GM12878 (cell line): Measurements from ENCODE around the gene TMEM198. TPM values are rescaled to one million over a fixed set of nuclear protein-coding genes. Genes with fewer than 3 reads are reported as not detected.

Experiments used
- ATAC-seq: fragments of 200-7000 bp; cut with Tn5 transposase; 3 replicates; pipeline ENCODE4 v1.9.1; 2020; ENCODE audit warnings: mild to moderate bottlenecking, moderate library complexity
- BruUV-seq: library from RNA; stranded (reverse); fragments of 400-500 nt; replicated peaks from 2 replicates; lab custom pipeline; 2021; lab: Mats Ljungman, UMichigan
- CTCF ChIA-PET: fragments of 300-600 bp; sonication (Branson Sonifier 250); formaldehyde crosslinking; extraction: SDS; loops from one replicate; lab custom pipeline; 2021; ENCODE audit warnings: inconsistent platforms; lab: Yijun Ruan, JAX
- POLR2A ChIA-PET: fragments of 350-600 bp; formaldehyde crosslinking; extraction: SDS; loops from one replicate; lab custom pipeline; 2021; ENCODE audit warnings: inconsistent platforms; lab: Charles Lee
- RAD21 ChIA-PET: fragments of 300-600 bp; sonication (Branson Sonifier 250); formaldehyde crosslinking; loops from one replicate; lab custom pipeline; 2023; ENCODE audit warnings: antibody characterized with exemption; ENCODE audit not compliant: unreplicated experiment; lab: Charles Lee
- SMC1A ChIA-PET: fragments of 300-600 bp; sonication (Branson Sonifier 250); formaldehyde crosslinking; loops from one replicate; lab custom pipeline; 2023; ENCODE audit not compliant: unreplicated experiment, uncharacterized antibody; lab: Charles Lee
- DNase-seq: peaks from one replicate; pipeline ENCODE4 v3.0.0-alpha.2; 2011; ENCODE audit warnings: low read depth, low spot score
- FAIRE-seq: peaks from 3 replicates; lab custom pipeline; 2011; peaks lifted over from hg19 to GRCh38; lab: Jason Lieb, UNC
- H2AFZ ChIP-seq: 2 replicates; pipeline ENCODE4 v1.6.0; 2011; ENCODE audit warnings: low read depth, low read length, control low read depth; ENCODE audit not compliant: control insufficient read depth
- H3K27ac ChIP-seq: 2 replicates; pipeline ENCODE4 v1.5.1; 2011; ENCODE audit warnings: control low read depth; ENCODE audit not compliant: control insufficient read depth, insufficient read depth
- H3K27me3 ChIP-seq, 2 experiments: replicated peaks in 1 of 2; 2 replicates each; pipeline versions ENCODE4 v1.6.0 to v1.6.1; 2011; ENCODE audit warnings: low read length in 1 of 2; ENCODE audit not compliant: control insufficient read depth in 2 of 2, insufficient read depth in 2 of 2
- H3K36me3 ChIP-seq, 2 experiments: 2 replicates each; pipeline ENCODE4 v1.5.1; 2011; ENCODE audit warnings: low read length in 1 of 2; ENCODE audit not compliant: control insufficient read depth in 2 of 2, insufficient read depth in 2 of 2
- H3K4me1 ChIP-seq: 2 replicates; pipeline ENCODE4 v1.6.1; 2011; ENCODE audit warnings: mild to moderate bottlenecking, low read length, moderate library complexity, mixed read lengths; ENCODE audit not compliant: control insufficient read depth, insufficient read depth
- H3K4me2 ChIP-seq: 2 replicates; pipeline ENCODE4 v1.6.0; 2011; ENCODE audit warnings: control low read depth; ENCODE audit not compliant: control insufficient read depth, insufficient read depth
- H3K4me3 ChIP-seq: fragments of 200-600 bp; sonication (generic); 2 replicates; pipeline ENCODE4 v1.5.1; 2016
- H3K79me2 ChIP-seq: 2 replicates; pipeline ENCODE4 v1.6.0; 2011; ENCODE audit warnings: low read length; ENCODE audit not compliant: control insufficient read depth, insufficient read depth
- H3K9ac ChIP-seq: 2 replicates; pipeline ENCODE4 v1.8.0; 2011; ENCODE audit warnings: low read length, control low read depth, mixed read lengths; ENCODE audit not compliant: control insufficient read depth, insufficient read depth
- H3K9me3 ChIP-seq: replicated peaks from 3 replicates; pipeline ENCODE4 v1.5.1; 2011; ENCODE audit warnings: mild to moderate bottlenecking, low read length; ENCODE audit not compliant: control insufficient read depth, insufficient read depth
- H4K20me1 ChIP-seq: 2 replicates; pipeline ENCODE4 v1.6.0; 2011; ENCODE audit not compliant: control insufficient read depth, insufficient read depth
- CBFB ChIP-seq: IDR thresholded peaks from 2 replicates; pipeline ENCODE4 v1.6.1; 2016; ENCODE audit warnings: antibody characterized with exemption, low read depth
- CHD2 ChIP-seq: IDR thresholded peaks from 2 replicates; pipeline ENCODE4 v1.6.1; 2011; ENCODE audit warnings: low read depth, low read length, improper control_type of control experiment, borderline replicate concordance
- DPF2 ChIP-seq: fragments of 450-650 bp; IDR thresholded peaks from 2 replicates; pipeline ENCODE4 v1.6.1; 2017; ENCODE audit warnings: mild to moderate bottlenecking
- EGR1 ChIP-seq, 2 experiments: IDR thresholded peaks; 1 replicate in 1 of 2; 2 replicates in 1 of 2; pipeline ENCODE4 v1.6.1; 2011 to 2012; ENCODE audit warnings: low read depth in 2 of 2, low read length in 2 of 2, borderline replicate concordance in 1 of 2, mild to moderate bottlenecking in 1 of 2, moderate library complexity in 1 of 2
- FOS ChIP-seq: IDR thresholded peaks from 3 replicates; pipeline ENCODE4 v1.6.1; 2011; ENCODE audit warnings: borderline replicate concordance; ENCODE audit not compliant: insufficient read length; ENCODE audit errors: extremely low read depth
- GABPA ChIP-seq: IDR thresholded peaks from 2 replicates; pipeline ENCODE4 v1.6.1; 2014; ENCODE audit warnings: antibody characterized with exemption, low read depth, mild to moderate bottlenecking, inconsistent platforms
- MYC ChIP-seq: IDR thresholded peaks from 2 replicates; pipeline ENCODE4 v1.6.1; 2011; ENCODE audit warnings: mild to moderate bottlenecking, low read length, moderate library complexity, inconsistent platforms; ENCODE audit not compliant: insufficient read depth, insufficient replicate concordance, insufficient read length, severe bottlenecking
- NFIC ChIP-seq: IDR thresholded peaks from 2 replicates; pipeline ENCODE4 v1.6.1; 2012; ENCODE audit warnings: low read depth, mild to moderate bottlenecking, inconsistent platforms, low read length, moderate library complexity
- POLR2A ChIP-seq: IDR thresholded peaks from 2 replicates; pipeline ENCODE4 v1.6.1; 2011; ENCODE audit warnings: low read depth, mild to moderate bottlenecking, low read length
- SMARCA5 ChIP-seq: fragments of 450-650 bp; IDR thresholded peaks from 2 replicates; pipeline ENCODE4 v1.6.1; 2017; ENCODE audit warnings: mild to moderate bottlenecking
- YY1 ChIP-seq: IDR thresholded peaks from 2 replicates; pipeline ENCODE4 v1.6.1; 2011; ENCODE audit warnings: low read depth, mild to moderate bottlenecking, low read length
- WGBS: methylation state at CpG from one replicate; pipeline ENCODE4 v1.1.6; 2016; ENCODE audit warnings: low lambda C conversion rate; ENCODE audit not compliant: insufficient replicate concordance, insufficient coverage; ENCODE audit errors: missing lambda C conversion rate; 5-methylcytosine and 5-hydroxymethylcytosine counted together
- in situ Hi-C: fragments of 300-500 bp; cut with MboI; formaldehyde crosslinking; loops from 9 replicates; pipeline ENCODE4 v1.14.3; 2018; ENCODE audit warnings: mixed read lengths
- intact Hi-C: fragments of 100-400 bp; cut with micrococcal nuclease; formaldehyde crosslinking; loops from one replicate; pipeline ENCODE4 v1.14.2; 2022; ENCODE audit not compliant: unreplicated experiment
- polyA plus RNA-seq, 11 experiments: library from polyadenylated mRNA; depleted of rRNA in 4 of 11; unstranded in 6 of 11; stranded (reverse) in 5 of 11; fragments of >200 nt; fragmentation: Nextera tagmentation in 4 of 11; fragmentation: Illumina TruSeq in 1 of 11; extraction: Ambion mirVana in 4 of 11; extraction: Trizol in 1 of 11; gene quantifications; 1 replicate in 1 of 11; 2 replicates in 10 of 11; pipeline versions ENCODE4 v1.2.1 to v1.2.3, GENCODE V29; 2011 to 2016; ENCODE audit warnings: inconsistent platforms in 2 of 11, missing spikeins in 2 of 11, low read depth in 1 of 11
- total RNA-seq, 4 experiments: library from RNA; depleted of rRNA in 3 of 4; stranded (reverse); fragments of >200 nt in 3 of 4; fragmentation: Illumina TruSeq in 1 of 4; extraction: Trizol in 1 of 4; gene quantifications; 2 replicates each; pipeline versions ENCODE4 v1.2.1 to v1.2.3, GENCODE V29; 2013 to 2021
- TF ChIP-seq, protein P1 (sequence below): IDR thresholded peaks from 2 replicates; pipeline ENCODE4 v1.6.1; 2011; ENCODE audit warnings: borderline replicate concordance, low read depth, mild to moderate bottlenecking, moderate library complexity, mixed read lengths, low read length; ENCODE audit not compliant: insufficient read depth; ENCODE audit errors: extremely low read length
- TF ChIP-seq, protein P2 (sequence below): fragments of 450-650 bp; IDR thresholded peaks from 2 replicates; pipeline ENCODE4 v1.6.1; 2017; ENCODE audit warnings: low read depth, mild to moderate bottlenecking, moderate library complexity
- TF ChIP-seq, protein P3 (sequence below): IDR thresholded peaks from 2 replicates; pipeline ENCODE4 v1.6.1; 2011; ENCODE audit warnings: low read depth, mild to moderate bottlenecking, low read length, moderate library complexity, borderline replicate concordance; ENCODE audit errors: extremely low read depth

TMEM198 gene
- total and polyA plus RNA-seq, 10 of the 15 experiments (the other 5 are each of a cell fraction or from before 2014, with no cell fraction given): 0.16 to 1.2 (median 0.65) TPM; not detected in 2

DNA sequence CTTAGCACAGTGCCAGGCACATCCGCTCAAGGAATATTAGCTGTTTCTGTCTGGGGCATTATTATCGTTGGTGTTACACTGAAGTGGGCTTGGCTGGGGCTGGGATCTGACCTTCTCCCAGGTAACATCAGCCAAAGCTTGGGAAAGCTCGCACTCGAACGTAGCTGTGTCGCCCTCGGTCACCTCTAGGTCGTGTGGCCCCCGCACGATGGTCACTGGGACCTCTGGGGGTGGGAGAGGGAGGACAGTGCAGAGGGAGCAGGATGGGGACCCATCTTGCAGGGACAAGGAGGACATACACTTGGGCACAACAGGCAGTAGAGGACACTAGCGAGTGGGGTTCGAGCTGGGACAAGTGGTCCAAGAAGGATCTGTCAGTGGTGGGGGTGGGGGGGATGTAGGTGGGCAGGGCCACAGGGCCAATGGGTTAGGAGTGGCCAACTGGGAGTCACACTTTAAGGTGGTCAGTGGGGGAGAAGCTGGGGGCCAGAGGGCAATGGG is 9.7 kb downstream of the TMEM198 start:
- H3K4me1 ChIP-seq: no peaks in the 10 kb centered on the region; the same call in 1 of the 2 replicates
- H3K36me3 ChIP-seq: no peaks in the 10 kb centered on the region
- no peak overlapping the region for H3K4me2 ChIP-seq
- FAIRE-seq (no peak), DNase-seq (no peak), ATAC-seq (no peak)
- no peak overlapping the region for H3K4me3 ChIP-seq
- no TSS peak for BruUV-seq
- intact Hi-C loops (no loop called here), in situ Hi-C loops (no loop called here)
- TF ChIP-seq, protein P1, sequence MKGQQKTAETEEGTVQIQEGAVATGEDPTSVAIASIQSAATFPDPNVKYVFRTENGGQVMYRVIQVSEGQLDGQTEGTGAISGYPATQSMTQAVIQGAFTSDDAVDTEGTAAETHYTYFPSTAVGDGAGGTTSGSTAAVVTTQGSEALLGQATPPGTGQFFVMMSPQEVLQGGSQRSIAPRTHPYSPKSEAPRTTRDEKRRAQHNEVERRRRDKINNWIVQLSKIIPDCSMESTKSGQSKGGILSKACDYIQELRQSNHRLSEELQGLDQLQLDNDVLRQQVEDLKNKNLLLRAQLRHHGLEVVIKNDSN: no peak
- no peak for TF ChIP-seq DPF2
- TF ChIP-seq POLR2A: no peak
- no peak for TF ChIP-seq NFIC
- no peak for TF ChIP-seq EGR1 (IDR thresholded peaks at IDR 0.05; ENCODE audit: borderline replicate concordance in 1 of 2, low read depth in 2 of 2, low read length in 2 of 2)
- no peak for TF ChIP-seq FOS
- H2AFZ ChIP-seq: no peak overlapping the region
- H3K9me3 ChIP-seq: no peaks in the 10 kb centered on the region; the same call in 2 of the 3 replicates
- H3K27ac ChIP-seq: no peak overlapping the region
- POLR2A ChIA-PET: no interaction called here
- H4K20me1 ChIP-seq: no peaks in the 10 kb centered on the region
- H3K79me2 ChIP-seq: no peaks in the 10 kb centered on the region
- CTCF ChIA-PET: interaction anchor here (1.9 kb wide), 1 partner anchor 13 kb away, joined by 7 read pairs; no protein-coding TSS in a partner anchor
- SMC1A ChIA-PET: no interaction called here
- RAD21 ChIA-PET: no interaction called here
- H3K9ac ChIP-seq: no peak overlapping the region
- 76% methylated on average over 12 of the region's 12 CpGs for WGBS
- peaks cover 3 to 8% of the 10 kb centered on the region in 2 experiments for H3K27me3 ChIP-seq

DNA sequence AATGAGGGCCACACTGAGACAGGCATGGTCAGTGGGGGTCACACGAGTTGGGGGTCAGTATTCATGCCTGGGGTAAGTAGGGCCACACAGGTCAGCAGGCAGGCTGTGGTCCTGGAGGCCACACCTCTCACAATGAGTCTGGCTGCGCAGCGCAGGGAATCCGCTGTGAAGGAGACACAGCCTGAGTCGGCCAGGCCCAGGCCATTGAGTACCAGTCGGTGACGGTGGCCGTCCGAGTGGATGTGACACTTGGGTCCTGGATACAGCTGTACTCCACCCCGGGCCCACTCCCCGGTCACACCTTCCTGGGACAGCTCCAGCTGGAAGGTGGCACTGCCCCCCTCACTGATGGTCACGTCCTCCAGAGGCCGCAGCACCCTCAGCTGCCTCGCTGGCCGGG is 10.5 kb downstream of the TMEM198 start:
- Histone ChIP-seq H4K20me1 (no peaks in the 10 kb centered on the region), H3K79me2 (no peaks in the 10 kb centered on the region), H3K4me2 (no peak overlapping the region), H2AFZ (no peak overlapping the region), H3K36me3 (no peaks in the 10 kb centered on the region), H3K4me3 (no peak overlapping the region), H3K9me3 (no peaks in the 10 kb centered on the region; the same call in 2 of the 3 replicates), H3K9ac (no peak overlapping the region), H3K4me1 (no peaks in the 10 kb centered on the region; the same call in 1 of the 2 replicates), H3K27ac (no peak overlapping the region), H3K27me3 (peaks cover 3 to 8% of the 10 kb centered on the region in 2 experiments)
- CTCF ChIA-PET: no interaction called here
- no peak for ATAC-seq
- in situ Hi-C loops (no loop called here), intact Hi-C loops (no loop called here)
- DNase-seq: no peak
- POLR2A ChIA-PET: no interaction called here
- no peak for FAIRE-seq
- 78% methylated on average over 15 of the region's 15 CpGs for WGBS
- no TSS peak for BruUV-seq
- SMC1A ChIA-PET: no interaction called here
- RAD21 ChIA-PET: no interaction called here
- TF ChIP-seq CHD2 (no peak), GABPA (no peak), MYC (no peak), NFIC (no peak), SMARCA5 (no peak), CBFB (no peak), YY1 (no peak)
- TF ChIP-seq, protein P2, sequence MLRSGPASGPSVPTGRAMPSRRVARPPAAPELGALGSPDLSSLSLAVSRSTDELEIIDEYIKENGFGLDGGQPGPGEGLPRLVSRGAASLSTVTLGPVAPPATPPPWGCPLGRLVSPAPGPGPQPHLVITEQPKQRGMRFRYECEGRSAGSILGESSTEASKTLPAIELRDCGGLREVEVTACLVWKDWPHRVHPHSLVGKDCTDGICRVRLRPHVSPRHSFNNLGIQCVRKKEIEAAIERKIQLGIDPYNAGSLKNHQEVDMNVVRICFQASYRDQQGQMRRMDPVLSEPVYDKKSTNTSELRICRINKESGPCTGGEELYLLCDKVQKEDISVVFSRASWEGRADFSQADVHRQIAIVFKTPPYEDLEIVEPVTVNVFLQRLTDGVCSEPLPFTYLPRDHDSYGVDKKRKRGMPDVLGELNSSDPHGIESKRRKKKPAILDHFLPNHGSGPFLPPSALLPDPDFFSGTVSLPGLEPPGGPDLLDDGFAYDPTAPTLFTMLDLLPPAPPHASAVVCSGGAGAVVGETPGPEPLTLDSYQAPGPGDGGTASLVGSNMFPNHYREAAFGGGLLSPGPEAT: no peak
- TF ChIP-seq, protein P3, sequence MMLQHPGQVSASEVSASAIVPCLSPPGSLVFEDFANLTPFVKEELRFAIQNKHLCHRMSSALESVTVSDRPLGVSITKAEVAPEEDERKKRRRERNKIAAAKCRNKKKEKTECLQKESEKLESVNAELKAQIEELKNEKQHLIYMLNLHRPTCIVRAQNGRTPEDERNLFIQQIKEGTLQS: no peak
